Fibroblast of pulmonary artery (primary cell): ENCODE measurements around the gene IFIT5.

ENCODE experiments used
- DNase-seq: peaks from one replicate; pipeline ENCODE4 v3.0.0-alpha.2; 2010; ENCODE audit warnings: low read depth
- H3K4me3 ChIP-seq: replicated peaks from 2 replicates; pipeline ENCODE4 v1.5.1; 2011; ENCODE audit warnings: low read depth, mild to moderate bottlenecking, control low read depth, low read length, moderate library complexity
- CTCF ChIP-seq: IDR thresholded peaks from 2 replicates; pipeline ENCODE4 v1.5.1; 2011; ENCODE audit warnings: mild to moderate bottlenecking, control low read depth, low read length, inconsistent platforms; ENCODE audit errors: missing control alignments

The IFIT5 gene

GRCh38 chr10:89463846-89464537, 49.6 kb downstream of the IFIT5 start:
- DNase-seq, result no peak
- TF ChIP-seq CTCF, result no peak
- no peak overlapping the region for H3K4me3 ChIP-seq

GRCh38 chr10:89465196-89465595, 50.8 kb downstream of the IFIT5 start:
- DNase-seq, result no peak
- no peak overlapping the region for H3K4me3 ChIP-seq
- no peak for TF ChIP-seq CTCF

- peak; percentile 64 for DNase-seq
- peak; percentile 69 for TF ChIP-seq CTCF
- H3K4me3 ChIP-seq, result no peak overlapping the region
These were observed 52.2 kb downstream of the IFIT5 start for GRCh38 chr10:89466599-89467035.

GRCh38 chr10:89468191-89468965, 54.0 kb downstream of the IFIT5 start:
- no peak for DNase-seq
- no peak for TF ChIP-seq CTCF
- no peak overlapping the region for H3K4me3 ChIP-seq

- H3K4me3 ChIP-seq, result no peak overlapping the region
- DNase-seq, result no peak
- no peak for TF ChIP-seq CTCF
These were observed 55.1 kb downstream of the IFIT5 start for GRCh38 chr10:89469517-89469916.
